Hepatocyte (in vitro differentiated cells): ENCODE data around the gene RPL13A. TPM values are rescaled to one million over a fixed set of nuclear protein-coding genes. Genes with fewer than 3 reads are reported as not detected.
A peak's percentile ranks its signal among the peaks of the same experiment; 100 is the strongest.

Experiments
- DNase-seq: peaks from one replicate; pipeline ENCODE4 v3.0.0-alpha.2; 2016; ENCODE audit warnings: low spot score
- H2AFZ ChIP-seq: fragments of 200-600 bp; sonication (generic); 2 replicates; pipeline ENCODE4 v1.6.0; 2016; ENCODE audit warnings: antibody characterized with exemption, mild to moderate bottlenecking
- H3K27ac ChIP-seq: fragments of 200-600 bp; sonication (generic); 2 replicates; pipeline ENCODE4 v1.5.1; 2016; ENCODE audit warnings: mild to moderate bottlenecking
- H3K27me3 ChIP-seq: fragments of 200-600 bp; sonication (generic); 2 replicates; pipeline ENCODE4 v1.6.1; 2016
- H3K36me3 ChIP-seq: fragments of 200-600 bp; sonication (generic); replicated peaks from 2 replicates; pipeline ENCODE4 v1.5.1; 2016; ENCODE audit warnings: low read depth; ENCODE audit not compliant: insufficient read depth
- H3K4me1 ChIP-seq: fragments of 200-600 bp; sonication (generic); 2 replicates; pipeline ENCODE4 v1.5.1; 2016; ENCODE audit warnings: mild to moderate bottlenecking, moderate library complexity; ENCODE audit not compliant: insufficient read depth
- H3K4me2 ChIP-seq: fragments of 200-600 bp; sonication (generic); 2 replicates; pipeline ENCODE4 v1.6.0; 2016
- H3K4me3 ChIP-seq: fragments of 200-600 bp; sonication (generic); 2 replicates; pipeline ENCODE4 v1.5.1; 2016; ENCODE audit warnings: mild to moderate bottlenecking
- H3K79me2 ChIP-seq: fragments of 200-600 bp; sonication (generic); 2 replicates; pipeline ENCODE4 v1.6.0; 2017; ENCODE audit warnings: mild to moderate bottlenecking
- H3K9me2 ChIP-seq: fragments of 200-600 bp; sonication (generic); replicated peaks from 2 replicates; pipeline ENCODE4 v1.6.0; 2017; ENCODE audit warnings: mild to moderate bottlenecking; ENCODE audit not compliant: insufficient read depth
- H3K9me3 ChIP-seq: fragments of 200-600 bp; sonication (generic); 2 replicates; pipeline ENCODE4 v1.5.1; 2016; ENCODE audit warnings: low read depth, mild to moderate bottlenecking
- H4K20me1 ChIP-seq: fragments of 200-600 bp; sonication (generic); 2 replicates; pipeline ENCODE4 v1.6.0; 2016; ENCODE audit warnings: mild to moderate bottlenecking; ENCODE audit not compliant: insufficient read depth, poor library complexity, severe bottlenecking
- EZH2 ChIP-seq: fragments of 200-600 bp; sonication (generic); IDR thresholded peaks from 2 replicates; pipeline ENCODE4 v1.6.1; 2016; ENCODE audit warnings: antibody characterized with exemption, mild to moderate bottlenecking, borderline replicate concordance
- EZH2phosphoT487 ChIP-seq: fragments of 200-600 bp; sonication (generic); IDR thresholded peaks from one replicate; pipeline ENCODE4 v1.6.1; 2018; ENCODE audit warnings: antibody characterized with exemption, mild to moderate bottlenecking, low read depth, moderate library complexity; ENCODE audit not compliant: unreplicated experiment, severe bottlenecking
- whole genome bisulfite sequencing: methylation state at CpG from one replicate; pipeline ENCODE4 v1.1.6; 2016; ENCODE audit warnings: low lambda C conversion rate; ENCODE audit errors: missing lambda C conversion rate; 5-methylcytosine and 5-hydroxymethylcytosine counted together
- polyA plus RNA-seq: library from polyadenylated mRNA; unstranded; fragments of >200 nt; fragmentation: Nextera tagmentation; extraction: Ambion mirVana; gene quantifications from 2 replicates; pipeline ENCODE4 v1.2.1, GENCODE V29; 2016
- total RNA-seq: library from RNA; depleted of rRNA; stranded (reverse); fragments of >200 nt; gene quantifications from 2 replicates; pipeline ENCODE4 v1.2.3, GENCODE V29; 2014
- TF ChIP-seq, protein P1 (sequence below): fragments of 200-600 bp; sonication (generic); IDR thresholded peaks from 2 replicates; pipeline ENCODE4 v1.5.1; 2016; ENCODE audit warnings: antibody characterized with exemption, mild to moderate bottlenecking; ENCODE audit not compliant: poor library complexity

The RPL13A gene
- total and polyA plus RNA-seq, 2 experiments from 2014 or later: 904 to 1,997 TPM

GRCh38 chr19:49475191-49475917 is 12.1 kb upstream of the RPL13A start:
- TF ChIP-seq, protein P1, sequence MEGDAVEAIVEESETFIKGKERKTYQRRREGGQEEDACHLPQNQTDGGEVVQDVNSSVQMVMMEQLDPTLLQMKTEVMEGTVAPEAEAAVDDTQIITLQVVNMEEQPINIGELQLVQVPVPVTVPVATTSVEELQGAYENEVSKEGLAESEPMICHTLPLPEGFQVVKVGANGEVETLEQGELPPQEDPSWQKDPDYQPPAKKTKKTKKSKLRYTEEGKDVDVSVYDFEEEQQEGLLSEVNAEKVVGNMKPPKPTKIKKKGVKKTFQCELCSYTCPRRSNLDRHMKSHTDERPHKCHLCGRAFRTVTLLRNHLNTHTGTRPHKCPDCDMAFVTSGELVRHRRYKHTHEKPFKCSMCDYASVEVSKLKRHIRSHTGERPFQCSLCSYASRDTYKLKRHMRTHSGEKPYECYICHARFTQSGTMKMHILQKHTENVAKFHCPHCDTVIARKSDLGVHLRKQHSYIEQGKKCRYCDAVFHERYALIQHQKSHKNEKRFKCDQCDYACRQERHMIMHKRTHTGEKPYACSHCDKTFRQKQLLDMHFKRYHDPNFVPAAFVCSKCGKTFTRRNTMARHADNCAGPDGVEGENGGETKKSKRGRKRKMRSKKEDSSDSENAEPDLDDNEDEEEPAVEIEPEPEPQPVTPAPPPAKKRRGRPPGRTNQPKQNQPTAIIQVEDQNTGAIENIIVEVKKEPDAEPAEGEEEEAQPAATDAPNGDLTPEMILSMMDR: no peak
- TF ChIP-seq EZH2phosphoT487: no peak
- TF ChIP-seq EZH2: no peak
- no peaks in the 10 kb centered on the region for H3K79me2 ChIP-seq
- no peaks in the 10 kb centered on the region for H4K20me1 ChIP-seq
- no peak overlapping the region for H2AFZ ChIP-seq
- H3K4me3 ChIP-seq: no peak overlapping the region
- H3K4me2 ChIP-seq: no peak overlapping the region
- DNase-seq: no peak
- no peaks in the 10 kb centered on the region for H3K27me3 ChIP-seq
- no peaks in the 10 kb centered on the region for H3K36me3 ChIP-seq
- H3K27ac ChIP-seq: no peak overlapping the region
- 77% methylated on average over 9 of the region's 15 CpGs for WGBS
- H3K9me3 ChIP-seq: no peaks in the 10 kb centered on the region
- H3K9me2 ChIP-seq: no peaks in the 10 kb centered on the region
- H3K4me1 ChIP-seq: peaks cover 4% of the 10 kb centered on the region

GRCh38 chr19:49475995-49476880 is 11.2 kb upstream of the RPL13A start:
- H3K79me2 ChIP-seq: no peaks in the 10 kb centered on the region
- H3K9me3 ChIP-seq: no peaks in the 10 kb centered on the region
- no peaks in the 10 kb centered on the region for H3K9me2 ChIP-seq
- no peaks in the 10 kb centered on the region for H3K27me3 ChIP-seq
- 41% methylated on average over 25 of the region's 27 CpGs for WGBS
- peak overlapping the region; percentile 60 for H3K4me2 ChIP-seq
- TF ChIP-seq EZH2: no peak
- TF ChIP-seq, protein P1: peak; percentile 56
- peak; percentile 88 for DNase-seq
- H3K4me1 ChIP-seq: peaks cover 4% of the 10 kb centered on the region
- H4K20me1 ChIP-seq: no peaks in the 10 kb centered on the region
- no peak overlapping the region for H3K4me3 ChIP-seq
- H3K27ac ChIP-seq: no peak overlapping the region
- H2AFZ ChIP-seq: no peak overlapping the region
- H3K36me3 ChIP-seq: no peaks in the 10 kb centered on the region

- Histone ChIP-seq H2AFZ (no peak overlapping the region), H3K4me2 (no peak overlapping the region), H3K4me3 (no peak overlapping the region), H3K27me3 (no peaks in the 10 kb centered on the region), H3K9me3 (no peaks in the 10 kb centered on the region), H3K36me3 (no peaks in the 10 kb centered on the region), H3K27ac (no peak overlapping the region), H4K20me1 (no peaks in the 10 kb centered on the region), H3K4me1 (no peaks in the 10 kb centered on the region), H3K9me2 (no peaks in the 10 kb centered on the region), H3K79me2 (no peaks in the 10 kb centered on the region)
- no peak for DNase-seq
- TF ChIP-seq EZH2 (no peak), EZH2phosphoT487 (no peak)
- TF ChIP-seq, protein P1: no peak
- WGBS: 85% methylated on average over 10 of the region's 14 CpGs
These were observed 7.3 kb upstream of the RPL13A start for GRCh38 chr19:49479975-49480628.
